Forelimb muscle (tissue), 1 donor: ENCODE measurements around the gene PHF21A. TPM values are rescaled to one million over a fixed set of nuclear protein-coding genes. Genes with fewer than 3 reads are reported as not detected.
"Not testable (repeated sequence)": the region's sequence is repeated elsewhere in the genome, so short reads cannot be mapped to it uniquely, and the experiment has no call there.

Experiments
- DNase-seq: peaks from one replicate; pipeline ENCODE4 v3.0.0-alpha.2; 2013; ENCODE audit warnings: low read depth
- polyA plus RNA-seq: library from polyadenylated mRNA; unstranded; fragments of 120-200 nt; gene quantifications from one replicate; pipeline ENCODE4 v1.2.1, GENCODE V29; 2013; ENCODE audit not compliant: insufficient read length

The PHF21A gene
- polyA plus RNA-seq, 1 donor = 35.7 TPM

- DNase-seq = no peak
These were observed 631 bp downstream of the PHF21A start for GRCh38 chr11:46120346-46121300.

- DNase-seq = no peak
These were observed 1.7 kb downstream of the PHF21A start for GRCh38 chr11:46119352-46120216.

GRCh38 chr11:46118702-46119351 is 2.4 kb downstream of the PHF21A start:
- no peak for DNase-seq

GRCh38 chr11:46117842-46118241 is 3.4 kb downstream of the PHF21A start:
- no peak for DNase-seq

GRCh38 chr11:46116712-46117037 is 4.6 kb downstream of the PHF21A start:
- not testable (repeated sequence) for DNase-seq

- DNase-seq = no peak
These were observed 5.1 kb downstream of the PHF21A start for GRCh38 chr11:46116007-46116711.

GRCh38 chr11:46114961-46115360 is 6.3 kb downstream of the PHF21A start:
- DNase-seq = no peak

- no peak for DNase-seq
These were observed 6.9 kb downstream of the PHF21A start for GRCh38 chr11:46114378-46114777.

- no peak for DNase-seq
These were observed 8.2 kb downstream of the PHF21A start for GRCh38 chr11:46112961-46113607.

GRCh38 chr11:46108751-46109150 is 12.5 kb downstream of the PHF21A start:
- DNase-seq = no peak

- no peak for DNase-seq
These were observed 13.5 kb downstream of the PHF21A start for GRCh38 chr11:46107780-46108179.

- no peak for DNase-seq
These were observed 13.9 kb downstream of the PHF21A start for GRCh38 chr11:46107408-46107718.

- DNase-seq = no peak
These were observed 14.5 kb downstream of the PHF21A start for GRCh38 chr11:46106530-46107407.

GRCh38 chr11:46105926-46106325 is 15.3 kb downstream of the PHF21A start:
- no peak for DNase-seq

GRCh38 chr11:46105134-46105628 is 16.1 kb downstream of the PHF21A start:
- no peak for DNase-seq

- no peak for DNase-seq
These were observed 18.4 kb downstream of the PHF21A start for GRCh38 chr11:46102843-46103242.

GRCh38 chr11:46100670-46101069 is 20.6 kb downstream of the PHF21A start:
- no peak for DNase-seq

- DNase-seq = no peak
These were observed 21.3 kb downstream of the PHF21A start for GRCh38 chr11:46099963-46100316.

- DNase-seq = no peak
These were observed 30.9 kb downstream of the PHF21A start for GRCh38 chr11:46090375-46090774.

GRCh38 chr11:46079662-46080061 is 41.6 kb downstream of the PHF21A start:
- DNase-seq = no peak
